Activated B cell treated with CpG ODN at 0.5 μM for 24 hours (primary cell): ENCODE data around the gene SNRPA. TPM values are rescaled to one million over a fixed set of nuclear protein-coding genes. Genes with fewer than 3 reads are reported as not detected.

Experiments used
- ATAC-seq: fragments of 200-7000 bp; cut with Tn5 transposase; one replicate; pipeline ENCODE4 v1.10.0; 2021; ENCODE audit warnings: low read depth, mild to moderate bottlenecking, moderate library complexity
- CTCF ChIA-PET: fragments of 350-600 bp; sonication (Branson Sonifier 250); formaldehyde crosslinking; loops from one replicate; lab custom pipeline; 2021; ENCODE audit warnings: antibody characterized with exemption; lab: Charles Lee
- POLR2A ChIA-PET: fragments of 350-600 bp; sonication (Branson Sonifier 250); formaldehyde crosslinking; loops from one replicate; lab custom pipeline; 2021; ENCODE audit warnings: antibody characterized with exemption; lab: Charles Lee
- DNase-seq: peaks from one replicate; pipeline ENCODE4 v3.0.0; 2022
- H3K27ac Mint-ChIP-seq: one replicate; pipeline ENCODE4 v1.8.0; 2020; ENCODE audit warnings: mixed read lengths
- H3K27me3 Mint-ChIP-seq: one replicate; pipeline ENCODE4 v1.8.0; 2021; ENCODE audit warnings: mixed read lengths
- H3K36me3 Mint-ChIP-seq: one replicate; pipeline ENCODE4 v1.8.0; 2021; ENCODE audit warnings: low read depth, mixed read lengths
- H3K4me1 Mint-ChIP-seq: one replicate; pipeline ENCODE4 v1.8.0; 2021; ENCODE audit warnings: mixed read lengths
- H3K4me3 Mint-ChIP-seq: one replicate; pipeline ENCODE4 v1.8.0; 2020; ENCODE audit warnings: mild to moderate bottlenecking, mixed read lengths
- H3K9me3 Mint-ChIP-seq: one replicate; pipeline ENCODE4 v1.8.0; 2020; ENCODE audit warnings: mixed read lengths
- CTCF ChIP-seq: fragments of 200-600 bp; IDR thresholded peaks from one replicate; pipeline ENCODE4 v1.8.0; 2022; ENCODE audit warnings: antibody characterized with exemption, mild to moderate bottlenecking
- intact Hi-C: fragments of 100-400 bp; cut with micrococcal nuclease; formaldehyde crosslinking; loops from one replicate; pipeline ENCODE4 v1.15.1; 2024
- total RNA-seq: library from RNA; stranded (reverse); gene quantifications from 2 replicates; pipeline ENCODE4 v1.2.3, GENCODE V29; 2022

Gene SNRPA
- total RNA-seq, 1 donor from 2014 or later, result 138 TPM

DNA sequence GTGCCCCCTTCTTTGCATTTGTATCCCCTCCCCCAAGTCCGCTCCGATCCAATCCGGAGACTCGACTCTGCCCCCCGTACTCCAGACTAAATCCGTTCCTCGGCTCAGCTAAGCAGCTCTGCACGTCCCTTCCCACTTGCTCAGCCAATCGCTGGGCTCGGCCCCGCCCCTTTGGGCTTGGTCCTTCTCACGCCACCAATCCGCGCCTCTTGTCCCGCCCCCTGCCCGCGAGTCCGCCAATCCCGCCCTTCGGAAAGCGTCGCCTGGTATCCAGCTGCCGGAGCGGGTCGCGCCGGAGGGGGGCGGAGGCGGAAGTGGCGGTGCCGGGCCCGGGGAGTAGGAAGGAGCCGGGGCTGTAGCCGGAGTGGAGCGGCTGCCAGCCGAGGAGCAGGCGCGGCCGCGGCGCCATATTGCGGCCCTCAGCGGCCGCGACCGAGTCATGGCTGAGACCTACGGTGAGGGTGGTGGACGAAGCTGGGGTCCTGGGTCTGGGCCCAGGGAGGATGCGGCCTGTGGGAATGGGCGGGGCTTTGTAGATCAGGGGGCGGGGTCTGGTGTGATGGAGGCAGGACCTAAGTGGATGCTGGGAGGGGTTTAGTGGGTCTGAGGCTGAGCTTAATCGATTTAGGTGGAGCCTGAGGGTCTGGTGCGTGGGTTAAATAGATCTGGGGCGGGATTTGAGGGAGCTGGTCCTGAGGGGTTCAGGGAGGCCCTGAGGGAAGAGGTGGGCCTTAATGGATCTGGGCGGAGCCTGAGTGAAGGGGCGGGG lies 27.1 kb downstream of the SNRPA start, which contains the start of gene RAB4B:
Gene RAB4B (plus strand): TSS at position 311 of the 769 bp plus-strand sequence. CDS start 129 bp downstream, at position 440.
- Mint-ChIP-seq H3K36me3 (peaks cover 42% of the 10 kb centered on the region), H3K9me3 (no peaks in the 10 kb centered on the region), H3K4me1 (peaks cover 73% of the 10 kb centered on the region), H3K4me3 (peak within 1 kb of the TSS; percentile 98), H3K27me3 (no peaks in the 10 kb centered on the region), H3K27ac (peak within 1 kb of the TSS; percentile 99)
- ATAC-seq (peak; percentile 74), DNase-seq (peak; percentile 100)
- no peak for TF ChIP-seq CTCF
- ChIA-PET POLR2A (interaction anchor here (0.6 to 6.7 kb wide), 50 partner anchors 10 to 1619 kb away, joined by 3 to 351 read pairs (median 6); partner anchors contain the start of genes ACTMAP, AKT2, B9D2 and C19orf47), CTCF (interaction anchor here (0.5 to 4.1 kb wide), 8 partner anchors 19 to 115 kb away, joined by 3 to 25 read pairs (median 6); partner anchors contain the start of genes ACTMAP, EGLN2 and SNRPA)
- intact Hi-C loops, result loop anchor here (1.0 to 10.0 kb wide), 11 partner anchors 20 to 1177 kb away; partner anchors contain the start of genes ACTMAP, AKT2, NUMBL and RABAC1

DNA sequence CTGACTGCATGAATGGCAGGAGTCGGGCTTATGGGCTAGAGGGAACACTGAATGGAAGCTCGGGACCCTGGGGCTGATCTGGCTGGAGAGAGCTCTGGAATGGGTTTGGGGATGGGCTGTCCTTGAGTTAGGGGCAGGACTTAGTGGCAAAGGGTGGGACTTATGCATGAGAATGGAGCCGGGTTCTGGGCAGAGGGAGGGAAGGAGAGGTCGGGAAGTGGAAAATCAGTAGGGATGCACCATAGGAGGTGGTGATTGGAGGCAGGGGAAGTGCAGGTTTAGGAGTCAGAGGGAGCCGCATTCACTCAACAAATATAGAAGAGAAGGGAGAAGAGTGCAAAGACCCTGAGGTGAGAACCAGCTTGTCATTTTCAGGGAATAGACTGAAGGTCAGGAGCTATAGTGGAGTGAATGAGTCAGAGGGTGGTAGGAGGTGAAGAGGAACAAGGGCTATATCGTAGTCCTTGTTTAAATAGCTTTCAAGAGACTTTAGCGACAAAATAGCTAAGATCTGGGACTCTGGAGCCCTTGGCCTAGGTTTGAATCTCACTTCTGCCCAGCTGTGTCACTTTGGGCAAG lies 27.8 kb downstream of the SNRPA start:
- Mint-ChIP-seq H3K4me1 (peaks cover 69% of the 10 kb centered on the region), H3K9me3 (no peaks in the 10 kb centered on the region), H3K36me3 (peaks cover 47% of the 10 kb centered on the region), H3K27ac (peak overlapping the region; percentile 99), H3K4me3 (peak overlapping the region; percentile 98), H3K27me3 (no peaks in the 10 kb centered on the region)
- POLR2A ChIA-PET, result interaction anchor here (0.6 to 6.7 kb wide), 34 partner anchors 9 to 945 kb away, joined by 3 to 351 read pairs (median 10); partner anchors contain the start of genes ACTMAP, C19orf47, COQ8B and DYRK1B
- intact Hi-C loops, result loop anchor here (1.0 to 10.0 kb wide), 5 partner anchors 88 to 1176 kb away; partner anchors contain the start of genes AKT2, NUMBL and RABAC1
- ATAC-seq (no peak), DNase-seq (no peak)
- CTCF ChIA-PET, result interaction anchor here (0.5 to 4.1 kb wide), 7 partner anchors 19 to 116 kb away, joined by 3 to 25 read pairs (median 9); partner anchors contain the start of genes ACTMAP, EGLN2 and SNRPA
- no peak for TF ChIP-seq CTCF

DNA sequence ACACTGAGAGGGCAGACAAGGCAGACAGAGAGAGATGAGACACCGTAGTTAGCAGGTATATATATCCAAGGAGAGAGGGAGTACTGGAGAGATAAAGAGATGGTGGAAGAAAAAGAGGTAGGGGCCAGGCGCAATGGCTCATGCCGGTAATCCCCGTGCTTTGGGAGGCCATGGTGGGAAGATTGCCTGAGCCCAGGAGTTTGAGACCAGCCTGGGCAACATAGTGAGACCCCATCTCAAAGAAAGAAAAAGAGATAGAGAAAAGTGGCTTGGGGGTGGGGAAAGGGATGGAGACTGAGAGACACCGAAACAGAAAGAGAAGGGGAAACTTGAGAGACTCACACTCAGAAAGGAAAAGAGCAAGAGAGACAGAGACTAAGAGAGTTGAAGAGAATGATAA lies 29.6 kb downstream of the SNRPA start:
- POLR2A ChIA-PET, result interaction anchor here (6.5 to 6.7 kb wide), 2 partner anchors 19 to 28 kb away, joined by 287 to 351 read pairs; partner anchors contain the start of genes ACTMAP, EGLN2 and SNRPA
- no peak for DNase-seq
- Mint-ChIP-seq H3K4me3 (no peak overlapping the region), H3K27me3 (no peaks in the 10 kb centered on the region), H3K4me1 (peaks cover 52% of the 10 kb centered on the region), H3K27ac (no peak overlapping the region), H3K9me3 (no peaks in the 10 kb centered on the region), H3K36me3 (peaks cover 60% of the 10 kb centered on the region)
- TF ChIP-seq CTCF, result no peak
- CTCF ChIA-PET, result no interaction called here
- intact Hi-C loops, result no loop called here
- ATAC-seq, result no peak

DNA sequence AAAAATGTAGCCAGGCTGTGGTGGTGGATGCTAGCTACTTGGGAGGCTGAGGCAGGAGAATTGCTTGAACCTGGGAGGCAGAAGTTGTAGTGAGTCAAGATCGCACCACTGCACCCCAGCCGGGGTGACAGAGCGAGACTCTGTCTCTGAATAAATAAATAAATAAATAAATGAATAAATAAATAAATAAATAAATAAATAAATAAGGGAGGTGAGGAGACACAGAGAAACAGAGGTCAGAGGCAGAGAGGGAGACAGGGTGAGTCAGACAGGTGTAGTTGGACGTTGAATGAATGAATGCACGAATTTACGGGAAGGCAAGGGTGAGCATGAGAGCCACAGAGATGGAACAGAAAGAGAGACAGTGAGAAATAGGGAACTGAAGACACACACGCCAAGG lies 30.1 kb downstream of the SNRPA start:
- H3K27ac Mint-ChIP-seq, result peak overlapping the region; percentile 8
- CTCF ChIA-PET, result interaction anchor here (0.6 kb wide), 1 partner anchor 94 kb away, joined by 4 read pairs; no protein-coding TSS in a partner anchor
- H3K9me3 Mint-ChIP-seq, result no peaks in the 10 kb centered on the region
- no peak for DNase-seq
- peaks cover 48% of the 10 kb centered on the region for H3K4me1 Mint-ChIP-seq
- no peak for TF ChIP-seq CTCF
- intact Hi-C loops, result no loop called here
- no peak overlapping the region for H3K4me3 Mint-ChIP-seq
- ATAC-seq, result no peak
- peaks cover 63% of the 10 kb centered on the region for H3K36me3 Mint-ChIP-seq
- no peaks in the 10 kb centered on the region for H3K27me3 Mint-ChIP-seq
- POLR2A ChIA-PET, result interaction anchor here (0.7 kb wide), 2 partner anchors 35 to 519 kb away, joined by 3 to 8 read pairs; no protein-coding TSS in a partner anchor
